ENCODE results near the gene COX6B2. TPM values are rescaled to one million over a fixed set of nuclear protein-coding genes. Genes with fewer than 3 reads are reported as not detected.

Gene COX6B2
- total RNA-seq, 1 experiment from 2014 or later: 5.6 TPM

- no peak for DNase-seq (ENCODE audit: low read depth, low spot score)
Observed at GRCh38 chr19:55368701-55369563, 14.4 kb upstream of the COX6B2 start.

GRCh38 chr19:55368106-55368505, 13.6 kb upstream of the COX6B2 start:
- POLR2A ChIA-PET: interaction anchor here (0.6 kb wide), 1 partner anchor 143 kb away, joined by 3 read pairs; no protein-coding TSS in a partner anchor
- Histone ChIP-seq H3K27ac (ENCODE audit: low read length) (no peak overlapping the region), H3K4me1 (ENCODE audit: control insufficient read depth, insufficient read depth, low read length) (peaks cover 16% of the 10 kb centered on the region), H3K4me3 (ENCODE audit: low read depth in 2 of 2, low read length in 2 of 2) (no peak overlapping the region), H3K27me3 (ENCODE audit: control insufficient read depth, insufficient read depth, low read length) (no peaks in the 10 kb centered on the region), H3K9me3 (ENCODE audit: control insufficient read depth, insufficient read depth, low read depth, low read length) (no peaks in the 10 kb centered on the region), H3K36me3 (ENCODE audit: control insufficient read depth, insufficient read depth, low read length) (no peaks in the 10 kb centered on the region)
- CTCF ChIA-PET: interaction anchor here (0.8 kb wide), 1 partner anchor 12 kb away, joined by 4 read pairs; no protein-coding TSS in a partner anchor
- in situ Hi-C loops (cut with HindIII; ENCODE audit: low pct_unique_long_range_greater_than_20kb, low sequenced_read_pairs): no loop called here
- BruUV-seq (replicated peaks): no TSS peak
- intact Hi-C loops (cut with micrococcal nuclease; ENCODE audit: unreplicated experiment): no loop called here
- ATAC-seq (no peak), DNase-seq (ENCODE audit: low read depth, low spot score) (no peak)
- TF ChIP-seq POLR2AphosphoS5 (IDR thresholded peaks at IDR 0.05; ENCODE audit: low read depth, low read length) (no peak), SIN3A (IDR thresholded peaks at IDR 0.05; ENCODE audit: borderline replicate concordance, insufficient read depth, low read depth, low read length) (no peak), TCF7L2 (IDR thresholded peaks at IDR 0.05; ENCODE audit: low read depth, low read length) (no peak), REST (IDR thresholded peaks at IDR 0.05; ENCODE audit: insufficient read depth in 1 of 2, low read depth in 2 of 2, low read length in 1 of 2) (no peak), CTCF (IDR thresholded peaks at IDR 0.05) (no peak)

More at GRCh38 chr19:55368701-55369563, 14.4 kb upstream of the COX6B2 start:
- Histone ChIP-seq H3K27me3 (ENCODE audit: control insufficient read depth, insufficient read depth, low read length) (no peaks in the 10 kb centered on the region), H3K4me3 (ENCODE audit: low read depth in 2 of 2, low read length in 2 of 2) (peak overlapping the region; percentile 42 to 47), H3K9me3 (ENCODE audit: control insufficient read depth, insufficient read depth, low read depth, low read length) (no peaks in the 10 kb centered on the region), H3K36me3 (ENCODE audit: control insufficient read depth, insufficient read depth, low read length) (no peaks in the 10 kb centered on the region), H3K27ac (ENCODE audit: low read length) (no peak overlapping the region), H3K4me1 (ENCODE audit: control insufficient read depth, insufficient read depth, low read length) (peaks cover 23% of the 10 kb centered on the region)
- ChIA-PET POLR2A (interaction anchor here (0.6 kb wide), 2 partner anchors 14 to 144 kb away, joined by 3 read pairs; partner anchors contain the start of gene COX6B2), CTCF (interaction anchor here (0.6 to 0.8 kb wide), 2 partner anchors 12 to 827 kb away, joined by 3 to 4 read pairs; no protein-coding TSS in a partner anchor)
- in situ Hi-C loops (cut with HindIII; ENCODE audit: low pct_unique_long_range_greater_than_20kb, low sequenced_read_pairs) (no loop called here), intact Hi-C loops (cut with micrococcal nuclease; ENCODE audit: unreplicated experiment) (no loop called here)
- TF ChIP-seq TCF7L2 (IDR thresholded peaks at IDR 0.05; ENCODE audit: low read depth, low read length) (no peak), SIN3A (IDR thresholded peaks at IDR 0.05; ENCODE audit: borderline replicate concordance, insufficient read depth, low read depth, low read length) (peak; percentile 34; the same call in 1 of the 2 replicates)
- ATAC-seq: peak; percentile 56
- BruUV-seq (replicated peaks): no TSS peak

Measured in Panc1 (cell line).